Measurements from ENCODE around the gene CDSN.

DNA sequence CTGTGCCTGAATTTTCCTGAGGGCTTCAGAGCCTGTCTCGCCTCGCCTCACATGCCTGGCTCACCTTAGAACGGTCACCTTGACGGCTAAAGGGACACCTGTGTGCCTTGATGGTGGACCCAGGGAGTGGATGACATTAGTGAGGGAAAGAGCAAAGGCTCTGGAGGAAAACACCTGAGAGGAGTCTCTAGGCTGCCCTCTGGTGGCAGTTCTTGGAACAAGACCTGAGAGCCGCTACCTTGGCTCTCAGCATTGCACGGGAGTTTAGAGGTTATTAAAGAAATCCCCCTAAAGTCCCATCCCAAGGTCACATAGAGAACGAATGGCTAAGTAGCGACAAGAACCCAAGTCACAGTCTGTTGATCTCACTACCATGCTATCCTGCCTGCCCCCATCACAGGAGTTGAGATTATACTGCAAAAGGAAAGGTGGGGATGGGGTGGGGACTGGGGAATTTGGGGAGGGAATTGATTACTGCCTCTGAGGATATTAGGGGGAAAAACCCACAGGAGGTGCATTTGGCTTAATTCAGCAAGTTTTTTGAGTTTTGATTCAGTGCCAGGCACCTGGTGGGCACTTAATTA is 7.9 kb upstream of the CDSN start:
- TF ChIP-seq, protein P1, sequence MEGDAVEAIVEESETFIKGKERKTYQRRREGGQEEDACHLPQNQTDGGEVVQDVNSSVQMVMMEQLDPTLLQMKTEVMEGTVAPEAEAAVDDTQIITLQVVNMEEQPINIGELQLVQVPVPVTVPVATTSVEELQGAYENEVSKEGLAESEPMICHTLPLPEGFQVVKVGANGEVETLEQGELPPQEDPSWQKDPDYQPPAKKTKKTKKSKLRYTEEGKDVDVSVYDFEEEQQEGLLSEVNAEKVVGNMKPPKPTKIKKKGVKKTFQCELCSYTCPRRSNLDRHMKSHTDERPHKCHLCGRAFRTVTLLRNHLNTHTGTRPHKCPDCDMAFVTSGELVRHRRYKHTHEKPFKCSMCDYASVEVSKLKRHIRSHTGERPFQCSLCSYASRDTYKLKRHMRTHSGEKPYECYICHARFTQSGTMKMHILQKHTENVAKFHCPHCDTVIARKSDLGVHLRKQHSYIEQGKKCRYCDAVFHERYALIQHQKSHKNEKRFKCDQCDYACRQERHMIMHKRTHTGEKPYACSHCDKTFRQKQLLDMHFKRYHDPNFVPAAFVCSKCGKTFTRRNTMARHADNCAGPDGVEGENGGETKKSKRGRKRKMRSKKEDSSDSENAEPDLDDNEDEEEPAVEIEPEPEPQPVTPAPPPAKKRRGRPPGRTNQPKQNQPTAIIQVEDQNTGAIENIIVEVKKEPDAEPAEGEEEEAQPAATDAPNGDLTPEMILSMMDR (conservative IDR thresholded peaks at IDR 0.05 in 1 of 2, IDR thresholded peaks at IDR 0.05 in 1 of 2; ENCODE audit: low read depth in 1 of 2, low read length in 2 of 2) = peak; percentile 80 to 91
- TF ChIP-seq EZH2 (IDR thresholded peaks at IDR 0.05; ENCODE audit: low read length, missing control alignments) = no peak
